Type B pancreatic cell (in vitro differentiated cells): ENCODE measurements around the gene MAD1L1. TPM values are rescaled to one million over a fixed set of nuclear protein-coding genes. Genes with fewer than 3 reads are reported as not detected.

Experiments
- DNase-seq: peaks from one replicate; pipeline ENCODE4 v3.0.0; 2021; ENCODE audit warnings: mixed read lengths; ENCODE audit not compliant: unreplicated experiment; ENCODE audit errors: extremely low spot score
- H3K27ac Mint-ChIP-seq: 2 replicates; pipeline ENCODE4 v1.8.0; 2021; ENCODE audit warnings: mild to moderate bottlenecking, mixed read lengths
- H3K27me3 Mint-ChIP-seq: 2 replicates; pipeline ENCODE4 v1.8.0; 2021; ENCODE audit warnings: mixed read lengths
- H3K36me3 Mint-ChIP-seq: 2 replicates; pipeline ENCODE4 v1.8.0; 2021; ENCODE audit warnings: mixed read lengths
- H3K4me1 Mint-ChIP-seq: one replicate; pipeline ENCODE4 v1.8.0; 2021; ENCODE audit warnings: mixed read lengths; ENCODE audit not compliant: unreplicated experiment
- H3K4me3 Mint-ChIP-seq: 2 replicates; pipeline ENCODE4 v1.8.0; 2021; ENCODE audit warnings: mild to moderate bottlenecking, mixed read lengths
- H3K9me3 Mint-ChIP-seq: 2 replicates; pipeline ENCODE4 v1.8.0; 2021; ENCODE audit warnings: mixed read lengths
- total RNA-seq: library from RNA; stranded (reverse); gene quantifications from 2 replicates; pipeline ENCODE4 v1.2.1, GENCODE V29; 2021; ENCODE audit warnings: low replicate concordance
- TF ChIP-seq, protein P1 (sequence below): fragments of 200-600 bp; sonication (generic); conservative IDR thresholded peaks from 2 replicates; pipeline ENCODE4 v1.5.0; 2021; ENCODE audit warnings: antibody characterized with exemption, mild to moderate bottlenecking

The MAD1L1 gene
- total RNA-seq, 1 donor from 2014 or later = 40.7 TPM

DNA sequence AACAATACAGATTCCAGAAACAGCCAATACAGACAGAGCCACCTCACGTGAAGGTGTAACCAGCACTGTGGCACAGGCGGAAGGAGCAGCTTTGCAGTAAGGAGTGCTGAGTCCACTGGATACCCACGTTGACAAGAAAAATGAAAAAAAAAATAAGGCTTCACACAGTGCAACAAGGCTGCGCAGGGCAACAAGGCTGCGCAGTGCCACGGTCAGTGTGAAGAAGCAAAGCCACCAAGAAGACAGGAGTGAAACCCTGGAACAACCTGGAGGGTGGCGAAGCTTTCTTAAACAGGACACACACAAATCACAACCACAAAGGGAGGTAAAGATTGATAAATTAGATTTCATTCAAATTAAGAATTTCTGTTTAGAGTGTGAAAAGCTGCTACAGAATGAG is 204.0 kb downstream of the MAD1L1 start:
- Mint-ChIP-seq H3K4me1 (peaks cover 29% of the 10 kb centered on the region), H3K4me3 (no peak overlapping the region), H3K27me3 (no peaks in the 10 kb centered on the region), H3K36me3 (peaks cover 15% of the 10 kb centered on the region), H3K27ac (no peak overlapping the region), H3K9me3 (peaks cover 34% of the 10 kb centered on the region)
- DNase-seq = no peak
- TF ChIP-seq, protein P1, sequence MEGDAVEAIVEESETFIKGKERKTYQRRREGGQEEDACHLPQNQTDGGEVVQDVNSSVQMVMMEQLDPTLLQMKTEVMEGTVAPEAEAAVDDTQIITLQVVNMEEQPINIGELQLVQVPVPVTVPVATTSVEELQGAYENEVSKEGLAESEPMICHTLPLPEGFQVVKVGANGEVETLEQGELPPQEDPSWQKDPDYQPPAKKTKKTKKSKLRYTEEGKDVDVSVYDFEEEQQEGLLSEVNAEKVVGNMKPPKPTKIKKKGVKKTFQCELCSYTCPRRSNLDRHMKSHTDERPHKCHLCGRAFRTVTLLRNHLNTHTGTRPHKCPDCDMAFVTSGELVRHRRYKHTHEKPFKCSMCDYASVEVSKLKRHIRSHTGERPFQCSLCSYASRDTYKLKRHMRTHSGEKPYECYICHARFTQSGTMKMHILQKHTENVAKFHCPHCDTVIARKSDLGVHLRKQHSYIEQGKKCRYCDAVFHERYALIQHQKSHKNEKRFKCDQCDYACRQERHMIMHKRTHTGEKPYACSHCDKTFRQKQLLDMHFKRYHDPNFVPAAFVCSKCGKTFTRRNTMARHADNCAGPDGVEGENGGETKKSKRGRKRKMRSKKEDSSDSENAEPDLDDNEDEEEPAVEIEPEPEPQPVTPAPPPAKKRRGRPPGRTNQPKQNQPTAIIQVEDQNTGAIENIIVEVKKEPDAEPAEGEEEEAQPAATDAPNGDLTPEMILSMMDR = no peak

DNA sequence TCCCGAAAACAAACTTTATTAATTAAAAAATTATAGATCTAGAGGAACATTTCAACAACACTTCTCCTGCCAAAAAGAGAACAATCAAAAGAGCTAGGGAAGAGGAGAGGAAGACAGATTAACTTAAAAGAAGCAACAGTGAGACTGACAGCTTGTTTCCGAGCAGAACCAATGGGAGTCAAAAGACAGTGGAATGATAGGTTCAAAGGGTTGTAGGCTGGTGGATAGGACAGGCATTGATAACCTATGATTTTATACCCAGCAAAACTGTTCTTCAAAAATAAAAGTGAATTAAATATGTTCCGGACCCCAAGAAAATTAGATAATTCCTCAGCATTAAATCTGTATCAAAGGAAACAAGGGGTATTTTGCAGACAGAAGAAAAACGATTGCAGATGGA is 207.6 kb downstream of the MAD1L1 start:
- peaks cover 35% of the 10 kb centered on the region for H3K4me1 Mint-ChIP-seq
- H3K36me3 Mint-ChIP-seq = peaks cover 15% of the 10 kb centered on the region
- no peak overlapping the region for H3K27ac Mint-ChIP-seq
- peaks cover 34% of the 10 kb centered on the region for H3K9me3 Mint-ChIP-seq
- H3K4me3 Mint-ChIP-seq = no peak overlapping the region
- TF ChIP-seq, protein P1 = no peak
- DNase-seq = no peak
- H3K27me3 Mint-ChIP-seq = no peaks in the 10 kb centered on the region

DNA sequence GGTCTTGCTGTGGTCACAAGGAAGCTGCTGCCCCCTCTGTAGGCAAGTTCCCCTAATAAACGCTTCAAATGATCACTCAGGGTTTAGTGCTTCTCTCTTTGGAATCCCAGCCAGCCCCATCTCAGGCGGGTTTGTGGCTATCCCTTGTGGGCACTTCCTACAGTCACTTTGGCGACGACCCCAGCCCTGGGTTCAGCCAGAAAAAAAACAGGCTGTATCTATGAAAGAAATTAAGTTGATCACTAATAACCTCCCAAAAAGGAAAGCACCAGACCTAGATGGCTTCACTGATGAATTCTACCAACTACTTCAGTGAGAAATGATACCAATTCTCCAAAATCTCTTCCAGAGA is 208.2 kb downstream of the MAD1L1 start:
- H3K27me3 Mint-ChIP-seq = no peaks in the 10 kb centered on the region
- no peak overlapping the region for H3K4me3 Mint-ChIP-seq
- peaks cover 37% of the 10 kb centered on the region for H3K4me1 Mint-ChIP-seq
- DNase-seq = no peak
- H3K36me3 Mint-ChIP-seq = peaks cover 14% of the 10 kb centered on the region
- peak overlapping the region; percentile 57 for H3K27ac Mint-ChIP-seq
- TF ChIP-seq, protein P1 = no peak
- peaks cover 33% of the 10 kb centered on the region for H3K9me3 Mint-ChIP-seq

DNA sequence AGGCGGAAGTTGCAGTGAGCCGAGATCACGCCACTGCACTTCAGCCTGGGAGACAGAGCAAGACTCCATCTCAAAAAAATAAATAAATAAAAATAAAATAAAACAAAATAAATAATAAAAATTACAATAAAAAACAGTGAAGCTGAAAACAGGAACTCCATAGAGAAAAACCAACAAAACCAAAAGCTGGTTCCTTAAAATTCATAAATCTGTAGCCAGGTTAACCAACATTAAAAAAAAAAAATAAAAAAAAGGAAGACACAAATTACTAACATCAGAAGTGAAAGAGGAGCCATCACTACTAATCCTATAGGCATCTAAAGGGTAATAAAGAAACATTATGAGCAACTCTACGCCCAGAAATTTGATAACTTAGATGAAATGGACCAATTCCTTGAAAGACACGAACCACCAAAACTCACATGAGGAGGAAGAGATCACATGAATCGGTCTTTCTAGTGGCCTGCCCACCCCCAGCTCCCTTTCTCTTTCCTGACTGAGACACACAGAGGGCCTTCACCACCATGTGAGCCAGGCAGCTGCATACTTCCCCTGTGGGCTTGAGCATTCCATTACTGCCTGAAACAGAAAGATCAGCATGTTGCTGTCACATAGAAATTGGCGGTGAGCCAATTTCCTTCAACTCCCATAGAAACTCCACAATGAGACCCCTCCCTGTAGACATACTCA is 208.7 kb downstream of the MAD1L1 start:
- Mint-ChIP-seq H3K4me3 (no peak overlapping the region), H3K9me3 (peaks cover 28% of the 10 kb centered on the region), H3K4me1 (peaks cover 33% of the 10 kb centered on the region), H3K36me3 (peaks cover 8% of the 10 kb centered on the region), H3K27ac (peak overlapping the region; percentile 57), H3K27me3 (no peaks in the 10 kb centered on the region)
- TF ChIP-seq, protein P1 = no peak
- peak; percentile 37 for DNase-seq

DNA sequence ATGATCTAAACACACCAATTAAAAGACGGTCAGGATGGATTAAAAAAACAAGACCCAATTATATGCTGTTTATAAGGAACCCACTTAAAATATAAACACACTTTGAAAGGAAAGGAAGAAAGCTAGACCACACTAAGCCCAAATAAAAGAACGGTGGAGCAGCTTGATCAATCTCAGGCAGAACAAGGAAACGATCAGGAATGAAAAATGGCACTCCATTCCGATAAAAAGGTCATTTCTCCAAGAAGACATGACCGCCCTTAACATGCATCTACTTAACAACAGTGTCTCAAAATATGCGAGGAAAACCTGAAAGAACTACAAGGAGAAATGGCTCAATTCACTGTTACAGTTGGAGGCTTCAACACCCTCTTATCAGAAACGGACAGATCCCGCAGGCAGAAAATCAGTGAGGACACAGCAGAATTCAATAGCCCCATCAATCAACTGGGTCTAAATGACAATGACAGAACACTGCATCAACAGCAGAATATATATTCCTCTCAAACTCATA is 210.0 kb downstream of the MAD1L1 start:
- no peak overlapping the region for H3K4me3 Mint-ChIP-seq
- H3K4me1 Mint-ChIP-seq = peaks cover 37% of the 10 kb centered on the region

More for the DNA sequence above, 210.0 kb downstream of the MAD1L1 start:
- Mint-ChIP-seq H3K27ac (no peak overlapping the region), H3K9me3 (peaks cover 20% of the 10 kb centered on the region), H3K27me3 (no peaks in the 10 kb centered on the region), H3K36me3 (peaks cover 7% of the 10 kb centered on the region)
- TF ChIP-seq, protein P1 = no peak
- no peak for DNase-seq
